Tibial artery (tissue), 4 donors: ENCODE measurements around the gene HYI.

Experiments
- DNase-seq, 2 donors: peaks; one replicate each; pipeline ENCODE4 v3.0.0-alpha.2; 2019
- H3K27ac ChIP-seq, 2 donors: fragments of 200-600 bp; sonication (generic) in 1 of 2; 1 replicate in 1 of 2; 2 replicates in 1 of 2; pipeline ENCODE4 v1.5.1; 2018 to 2019; ENCODE audit warnings: mild to moderate bottlenecking in 1 of 2
- H3K27me3 ChIP-seq, 2 donors: fragments of 200-600 bp; sonication (generic) in 1 of 2; one replicate each; pipeline versions ENCODE4 v1.5.1 to v1.6.0; 2016 to 2019
- H3K36me3 ChIP-seq, 3 donors: fragments of 200-600 bp; sonication (generic) in 2 of 3; one replicate each; pipeline ENCODE4 v1.5.1; 2016 to 2019; ENCODE audit warnings: mild to moderate bottlenecking in 2 of 3
- H3K4me1 ChIP-seq, 4 donors: fragments of 200-600 bp; sonication (generic) in 2 of 4; 1 replicate in 3 of 4; 2 replicates in 1 of 4; pipeline ENCODE4 v1.5.1; 2016 to 2019
- H3K4me3 ChIP-seq, 2 donors: fragments of 200-600 bp; sonication (generic) in 1 of 2; 1 replicate in 1 of 2; 2 replicates in 1 of 2; pipeline ENCODE4 v1.5.1; 2018 to 2019; ENCODE audit warnings: mild to moderate bottlenecking in 2 of 2
- H3K9me3 ChIP-seq, 3 donors: fragments of 200-600 bp; sonication (generic) in 1 of 3; one replicate each; pipeline ENCODE4 v1.5.1; 2016 to 2019
- CTCF ChIP-seq, 2 experiments: fragments of 200-600 bp in 1 of 2; fragments of 450-650 bp in 1 of 2; IDR thresholded peaks; one replicate each; pipeline ENCODE4 v1.5.1; 2017 to 2019; ENCODE audit warnings: antibody characterized with exemption in 2 of 2, mild to moderate bottlenecking in 1 of 2, moderate library complexity in 1 of 2
- intact Hi-C: fragments of 100-400 bp; cut with DNase I; formaldehyde crosslinking; loops from one replicate; pipeline ENCODE4 v1.15.0; 2023; ENCODE audit warnings: low total_unique reads

HYI gene

GRCh38 chr1:43432171-43432860, 21.4 kb downstream of the HYI start:
- Histone ChIP-seq H3K27ac (no peak overlapping the region), H3K27me3 (no peaks in the 10 kb centered on the region), H3K9me3 (no peaks in the 10 kb centered on the region), H3K4me1 (peaks cover 0 to 15% (median 8%) of the 10 kb centered on the region in 4 donors), H3K4me3 (no peak overlapping the region), H3K36me3 (peaks cover 57 to 90% (median 73%) of the 10 kb centered on the region in 3 donors)
- TF ChIP-seq CTCF (IDR thresholded peaks at IDR 0.05), result no peak
- DNase-seq, result no peak
- intact Hi-C loops, result no loop called here

GRCh38 chr1:43431676-43432075, 22.1 kb downstream of the HYI start:
- Histone ChIP-seq H3K27me3 (no peaks in the 10 kb centered on the region), H3K4me1 (peaks cover 0 to 13% (median 7%) of the 10 kb centered on the region in 4 donors), H3K9me3 (no peaks in the 10 kb centered on the region), H3K4me3 (no peak overlapping the region), H3K27ac (no peak overlapping the region), H3K36me3 (peaks cover 64 to 92% (median 80%) of the 10 kb centered on the region in 3 donors)
- peak in 1 of 2 donors; percentile 37 for DNase-seq
- TF ChIP-seq CTCF (IDR thresholded peaks at IDR 0.05), result no peak
- intact Hi-C loops, result no loop called here

- no peak overlapping the region for H3K4me3 ChIP-seq
- no peaks in the 10 kb centered on the region for H3K27me3 ChIP-seq
- no peak for TF ChIP-seq CTCF (IDR thresholded peaks at IDR 0.05)
- H3K9me3 ChIP-seq, result no peaks in the 10 kb centered on the region
- peaks cover 71 to 95% (median 88%) of the 10 kb centered on the region in 3 donors for H3K36me3 ChIP-seq
- peaks cover 0 to 6% (median 4%) of the 10 kb centered on the region in 4 donors for H3K4me1 ChIP-seq
- intact Hi-C loops, result no loop called here
- no peak overlapping the region for H3K27ac ChIP-seq
- DNase-seq, result no peak
These were observed 22.9 kb downstream of the HYI start for GRCh38 chr1:43430831-43431230.

- Histone ChIP-seq H3K27me3 (no peaks in the 10 kb centered on the region), H3K27ac (no peak overlapping the region), H3K36me3 (peaks cover 72 to 100% (median 95%) of the 10 kb centered on the region in 3 donors), H3K9me3 (no peaks in the 10 kb centered on the region), H3K4me1 (no peaks in the 10 kb centered on the region), H3K4me3 (no peak overlapping the region)
- intact Hi-C loops, result no loop called here
- no peak for TF ChIP-seq CTCF (IDR thresholded peaks at IDR 0.05)
- no peak for DNase-seq
These were observed 25.8 kb downstream of the HYI start for GRCh38 chr1:43427941-43428340.

GRCh38 chr1:43427524-43427923, 26.2 kb downstream of the HYI start:
- Histone ChIP-seq H3K9me3 (no peaks in the 10 kb centered on the region), H3K4me1 (no peaks in the 10 kb centered on the region), H3K4me3 (no peak overlapping the region), H3K36me3 (peaks cover 72 to 100% (median 95%) of the 10 kb centered on the region in 3 donors), H3K27me3 (no peaks in the 10 kb centered on the region), H3K27ac (no peak overlapping the region)
- intact Hi-C loops, result no loop called here
- no peak for DNase-seq
- TF ChIP-seq CTCF (IDR thresholded peaks at IDR 0.05), result no peak
